Stimulated activated CD8-positive, alpha-beta memory T cell treated with anti-CD3 and anti-CD28 coated beads, Interleukin-7, amount 100 ng/mL, for 4 hours (primary cell): Measurements from ENCODE around the gene FAAP20.

Experiments
- DNase-seq, 2 donors: peaks; one replicate each; pipeline ENCODE4 v3.0.0-alpha.2; 2020; ENCODE audit warnings: low read depth in 2 of 2

Gene FAAP20

GRCh38 chr1:2212274-2212531, 17.6 kb upstream of the FAAP20 start:
- no peak for DNase-seq

DNA sequence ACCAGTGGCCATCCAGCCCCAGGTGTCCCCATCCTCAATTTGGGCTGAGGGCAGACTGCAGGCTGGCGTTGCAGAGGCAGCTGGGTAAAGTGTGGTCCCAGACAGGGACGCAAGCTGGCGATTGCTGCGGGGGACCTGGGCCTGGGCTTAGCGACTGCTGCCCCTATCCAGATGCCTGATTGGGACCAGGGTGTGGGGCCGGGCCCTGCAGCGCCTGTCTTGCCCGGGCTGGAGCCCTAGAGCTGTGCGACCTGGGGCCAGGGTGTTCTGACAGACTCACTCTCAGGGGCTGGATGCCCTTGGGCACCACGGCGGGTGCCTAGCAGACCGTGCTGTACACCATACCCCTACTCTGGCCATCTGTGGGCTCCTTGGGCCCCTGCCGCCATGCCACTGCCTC, 16.2 kb upstream of the FAAP20 start:
- DNase-seq = no peak

GRCh38 chr1:2210084-2210653, 15.6 kb upstream of the FAAP20 start:
- DNase-seq = no peak

GRCh38 chr1:2209400-2210083, 15.0 kb upstream of the FAAP20 start:
- DNase-seq = no peak

DNA sequence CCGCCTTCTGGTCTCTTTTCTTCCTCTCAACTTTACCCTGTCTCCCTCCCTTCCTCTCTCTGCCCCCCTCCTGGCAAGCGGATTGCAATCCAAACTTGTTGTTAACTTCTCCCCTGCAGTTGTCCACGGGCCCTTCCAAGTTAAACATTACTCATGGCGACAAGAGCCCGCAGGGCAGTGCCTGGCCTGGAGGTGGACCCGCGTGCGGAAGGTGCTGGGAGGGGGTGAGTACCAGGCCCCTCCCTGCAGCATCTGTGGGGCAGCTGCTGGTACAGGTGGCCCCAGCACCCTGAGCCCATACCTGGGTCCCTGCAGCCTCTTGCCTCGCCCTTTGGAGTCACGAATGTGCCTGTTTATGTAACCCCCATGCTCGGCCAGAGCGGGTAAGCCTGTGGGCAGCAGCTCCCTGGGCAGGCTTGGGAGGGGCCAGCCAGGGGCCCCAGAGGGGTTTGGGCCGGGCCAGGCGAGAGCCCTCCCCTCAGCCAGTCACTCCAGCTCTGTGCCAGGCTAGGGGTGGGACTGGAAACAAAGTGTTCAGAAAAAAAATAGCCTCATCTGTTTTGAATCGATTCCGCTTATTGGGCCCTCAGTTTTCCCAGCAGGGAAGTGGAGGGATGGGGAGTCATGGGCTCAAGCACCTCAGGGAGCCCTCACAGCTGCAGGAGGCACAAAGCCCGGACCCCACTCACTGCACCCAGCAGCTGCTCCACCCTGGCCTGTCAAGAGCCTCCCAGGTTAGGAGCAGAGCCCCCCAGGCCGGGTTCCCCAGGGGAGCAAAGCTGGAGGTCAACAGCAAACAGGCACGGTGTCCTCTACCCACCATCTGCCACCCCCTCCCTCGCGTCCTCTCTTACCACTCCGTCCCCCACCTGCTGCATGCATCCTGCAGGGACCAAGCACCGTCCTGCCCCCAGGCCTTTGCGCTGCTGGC, 14.0 kb upstream of the FAAP20 start:
- no peak for DNase-seq

- no peak for DNase-seq
Measured at GRCh38 chr1:2206813-2207487, 12.4 kb upstream of the FAAP20 start.

DNA sequence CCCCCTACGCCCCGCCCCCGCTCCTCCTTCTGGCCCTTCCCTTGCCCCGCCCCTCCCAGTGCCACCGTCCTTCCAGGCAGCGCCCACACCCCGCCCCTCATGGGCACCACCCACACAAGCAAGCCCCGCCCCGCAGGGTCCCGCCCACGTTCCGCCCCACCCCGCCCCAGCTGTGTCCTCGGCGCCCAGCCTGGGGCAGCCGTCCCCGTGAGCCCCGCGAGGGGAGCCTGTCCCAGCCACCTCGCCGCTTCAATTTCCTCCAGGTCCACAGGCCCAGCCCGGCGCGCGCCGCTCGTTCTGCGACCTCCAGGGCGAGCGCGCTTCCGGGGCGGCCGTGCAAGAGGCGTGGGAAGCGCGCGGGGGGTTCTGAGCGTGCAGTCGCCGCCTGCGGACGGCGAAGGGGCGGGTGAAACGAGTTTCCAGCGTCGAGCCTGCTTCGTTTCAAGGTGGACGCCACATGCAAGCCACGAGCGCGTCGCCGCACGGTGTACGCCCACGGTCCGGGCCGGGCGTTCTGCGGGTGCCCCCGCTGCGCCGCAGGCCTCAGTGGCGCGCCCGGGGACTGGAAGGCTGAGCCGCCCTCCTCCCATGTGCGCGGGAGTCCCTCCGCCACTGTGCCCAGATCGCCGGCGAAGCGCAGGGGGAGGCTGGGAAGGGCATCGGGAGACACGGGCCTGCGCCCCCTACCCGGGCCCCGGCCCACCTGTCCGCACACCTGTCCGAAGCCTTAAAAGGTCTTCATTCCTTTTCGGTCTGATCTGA, 10.8 kb upstream of the FAAP20 start:
- DNase-seq = peak; percentile 90

DNA sequence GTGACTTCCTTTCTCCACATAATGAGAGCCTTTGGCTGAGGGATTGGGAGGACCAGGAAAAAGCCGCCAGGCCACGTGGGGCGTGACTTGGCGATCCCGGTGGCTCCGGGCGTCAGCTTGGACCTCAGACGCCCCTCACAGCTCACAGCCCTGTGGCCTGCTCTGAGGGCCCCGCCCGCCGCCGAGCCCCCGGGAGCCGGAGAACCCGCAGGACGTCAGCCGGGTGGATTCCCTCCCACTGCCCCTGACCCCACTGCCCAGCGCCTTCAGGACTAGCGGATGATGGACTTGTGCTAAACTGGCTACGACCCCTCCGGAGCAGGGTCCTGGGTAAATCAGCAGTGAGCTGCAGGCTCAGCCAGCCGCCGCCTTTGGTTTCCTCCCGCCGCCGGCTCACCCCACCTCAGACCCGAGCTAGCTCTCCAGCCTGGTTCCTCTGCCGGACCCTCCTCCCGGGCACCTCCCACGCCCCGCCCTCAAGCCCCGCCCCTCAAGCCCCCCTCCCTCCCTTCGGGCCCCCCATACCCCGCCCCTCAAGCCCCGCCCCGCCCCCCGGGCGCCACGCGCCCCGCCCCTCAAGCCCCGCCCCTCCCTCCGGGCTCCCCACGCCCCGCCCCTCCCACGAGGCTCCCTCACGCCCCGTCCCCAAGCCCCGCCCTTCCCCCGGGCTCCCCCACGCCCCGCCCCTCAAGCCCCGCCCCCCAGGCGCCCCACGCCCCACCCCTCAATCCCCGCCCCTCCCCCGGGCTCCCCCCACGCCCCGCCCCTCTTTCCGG, 10.0 kb upstream of the FAAP20 start:
- no peak for DNase-seq

GRCh38 chr1:2203671-2204414, 9.3 kb upstream of the FAAP20 start:
- no peak for DNase-seq

DNA sequence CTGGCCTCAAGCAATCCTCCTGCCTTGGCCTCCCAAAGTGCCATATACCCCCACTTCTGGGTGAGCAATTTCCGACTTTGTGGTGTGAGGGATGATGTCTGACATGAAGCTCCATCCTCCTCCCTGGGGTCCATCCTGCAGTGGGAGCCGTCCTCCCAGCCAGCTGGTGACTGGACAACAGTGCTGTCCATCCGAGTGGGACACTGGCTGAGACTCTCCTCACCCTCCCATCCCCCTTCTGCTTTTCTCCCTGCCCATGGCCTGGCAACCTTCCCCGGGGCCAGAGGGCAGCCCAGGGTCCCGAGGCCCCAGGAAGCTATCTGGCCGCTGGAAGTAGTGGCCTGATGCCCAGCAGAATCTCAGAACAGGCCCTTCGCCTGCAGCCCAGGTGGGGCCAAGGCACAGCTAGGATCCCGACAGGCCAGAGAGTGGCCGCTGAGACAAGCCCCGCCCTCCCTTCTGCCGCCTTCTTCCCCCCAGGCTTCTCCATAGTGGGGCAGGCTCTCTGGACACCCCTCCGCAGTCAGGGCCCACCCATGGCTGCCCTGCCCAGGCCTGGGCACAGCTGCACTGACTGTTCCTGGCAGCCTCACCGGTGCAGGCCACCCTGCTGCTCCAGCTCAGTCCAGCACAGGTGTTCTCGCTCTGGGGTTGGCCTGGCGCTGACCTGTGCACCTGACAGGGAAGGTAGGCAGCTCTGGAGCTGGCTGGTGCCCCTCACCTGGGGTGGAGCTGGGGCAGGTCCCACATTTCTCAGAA, 8.4 kb upstream of the FAAP20 start:
- no peak for DNase-seq

GRCh38 chr1:2202008-2202575, 7.5 kb upstream of the FAAP20 start:
- DNase-seq = no peak

- DNase-seq = no peak
Measured at GRCh38 chr1:2201062-2201461, 6.5 kb upstream of the FAAP20 start.

DNA sequence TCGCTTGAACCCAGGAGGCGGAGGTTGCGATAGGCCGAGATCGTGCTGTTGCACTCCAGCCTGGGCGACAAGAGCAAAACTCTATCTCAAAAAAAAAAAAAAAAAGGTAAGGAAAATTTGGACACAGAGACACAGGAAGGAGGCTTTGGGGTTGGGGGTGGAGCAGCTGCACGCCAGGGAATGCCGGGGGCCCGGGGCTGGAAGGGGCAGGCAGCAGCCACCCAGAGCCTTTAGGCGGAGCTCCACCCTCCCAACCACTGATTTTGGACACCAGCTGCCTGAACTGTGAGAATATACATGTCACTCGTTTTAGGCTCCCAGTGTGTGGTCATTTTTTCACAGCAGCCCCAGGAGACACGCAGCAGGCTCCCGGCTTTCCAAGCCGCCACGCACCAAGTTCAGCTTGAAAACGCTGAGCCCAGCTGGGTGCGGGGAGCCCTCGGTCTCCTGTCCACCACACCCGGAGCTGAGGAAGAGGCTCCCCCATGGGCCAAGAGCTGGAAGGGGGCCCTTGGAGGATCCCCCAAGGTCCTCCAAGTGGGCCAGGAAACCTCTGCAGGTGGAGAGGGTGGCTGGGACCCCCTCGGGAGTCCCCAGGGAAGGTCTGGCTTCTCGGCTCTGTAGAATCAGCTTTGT, 5.9 kb upstream of the FAAP20 start:
- DNase-seq = no peak

DNA sequence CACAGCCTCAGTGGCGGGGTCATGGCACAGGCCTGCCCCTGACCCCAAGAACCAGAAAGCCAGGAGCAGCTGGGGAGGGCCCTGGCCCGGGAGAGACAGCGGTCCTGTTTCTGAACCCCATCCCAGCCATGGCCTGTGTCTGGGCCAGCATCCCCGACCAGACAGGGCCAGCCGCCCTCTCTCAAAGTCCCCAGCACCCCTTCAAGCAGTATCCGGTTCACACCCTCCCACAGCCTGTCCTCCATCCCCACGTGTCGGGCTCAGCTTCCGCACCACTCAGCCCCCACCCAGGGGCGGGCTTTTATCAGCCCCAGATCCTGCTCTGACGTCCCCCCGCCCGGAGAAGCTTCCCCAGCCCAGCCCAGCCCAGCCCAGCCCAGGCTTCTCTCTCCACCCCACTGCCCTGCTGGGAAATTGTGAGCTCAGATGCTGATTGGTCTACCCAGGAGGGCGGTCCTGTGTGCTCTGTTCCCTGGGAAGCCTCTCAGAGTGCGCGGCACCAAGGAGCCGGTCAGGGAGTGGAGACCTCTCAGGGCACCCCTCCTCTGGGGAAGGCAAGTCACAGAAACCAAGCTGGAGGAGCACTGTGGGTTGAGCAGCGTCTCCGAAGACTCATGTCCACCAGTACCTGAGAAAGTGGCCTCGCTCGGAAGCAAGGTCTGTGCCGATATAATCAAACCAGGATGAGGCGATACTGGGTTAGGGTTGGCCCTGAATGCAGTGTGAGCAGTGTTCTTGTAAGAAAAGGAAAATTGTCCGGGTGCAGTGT, 4.7 kb upstream of the FAAP20 start:
- peak; percentile 73 to 78 for DNase-seq

GRCh38 chr1:2198571-2198970, 4.0 kb upstream of the FAAP20 start:
- no peak for DNase-seq

DNA sequence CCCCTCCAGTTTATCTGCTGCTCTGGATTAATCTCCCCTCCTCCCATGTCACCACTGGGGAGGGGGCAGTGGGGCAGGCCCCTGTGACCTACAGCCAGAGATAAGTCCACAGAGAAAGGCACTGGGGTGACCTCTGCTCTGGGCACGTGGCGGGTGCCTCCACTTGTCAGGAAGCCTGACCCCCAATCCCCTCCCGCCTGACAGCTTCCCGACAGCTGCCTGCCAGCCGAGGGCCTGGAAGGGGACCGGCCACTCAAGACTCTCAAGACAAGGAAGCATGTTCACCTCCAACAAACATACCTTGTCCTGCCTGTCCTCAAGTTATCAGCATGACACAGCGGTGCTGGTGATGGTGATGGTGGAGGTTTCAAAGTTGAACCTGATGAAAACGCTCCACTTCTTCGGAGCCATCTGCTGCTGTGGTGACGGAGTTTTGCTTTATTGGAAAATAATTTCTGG, 3.2 kb upstream of the FAAP20 start:
- DNase-seq = no peak

DNA sequence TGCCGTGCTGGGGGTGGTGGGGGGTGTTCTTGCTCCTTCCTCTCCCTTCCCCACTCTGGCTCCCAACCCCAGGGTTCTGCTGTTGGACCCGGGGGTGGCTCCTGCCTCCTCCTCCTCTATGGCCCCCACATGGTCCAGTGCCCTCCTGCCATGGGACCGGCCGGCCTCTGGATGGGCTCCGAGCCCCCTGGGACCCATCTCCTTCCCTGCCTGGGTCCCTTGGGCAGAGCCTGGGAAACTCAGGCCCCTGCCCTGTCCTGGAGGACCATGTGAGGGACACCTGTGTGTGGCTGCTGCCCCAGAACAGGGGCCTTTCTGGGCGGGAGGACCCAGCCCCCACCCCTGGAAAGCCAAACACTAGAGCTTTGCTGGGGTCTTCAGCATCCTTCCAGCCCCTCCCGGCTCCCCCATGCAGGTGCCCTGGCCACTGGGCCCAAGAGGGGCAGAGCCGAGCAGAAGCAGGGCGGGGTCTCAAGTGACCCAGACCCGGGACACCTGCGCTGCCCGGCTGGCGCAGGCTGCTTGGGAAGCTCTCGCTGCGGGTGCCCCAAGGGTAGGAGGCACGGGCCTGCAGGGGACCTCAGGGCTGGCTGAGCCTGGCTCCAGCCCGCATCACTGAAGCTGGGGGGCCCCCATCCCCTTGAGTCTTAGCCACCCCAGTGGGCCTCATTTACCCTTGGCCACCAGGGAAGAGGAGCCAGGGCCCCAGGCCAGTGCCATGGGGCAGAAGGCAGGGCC, 2.5 kb upstream of the FAAP20 start:
- DNase-seq = no peak
